DND-41 (cell line): Measurements from ENCODE around the gene WDR7.

ENCODE experiments used
- CTCF ChIP-seq: IDR thresholded peaks from 2 replicates; pipeline ENCODE4 v1.5.1; 2012; ENCODE audit warnings: borderline replicate concordance, low read length, moderate library complexity, mild to moderate bottlenecking; ENCODE audit not compliant: poor library complexity, severe bottlenecking; ENCODE audit errors: extremely low read depth
- EZH2 ChIP-seq: IDR thresholded peaks from 3 replicates; pipeline ENCODE4 v1.6.1; 2012; ENCODE audit warnings: borderline replicate concordance, low read depth, mild to moderate bottlenecking, moderate library complexity, low read length, inconsistent platforms; ENCODE audit not compliant: severe bottlenecking

GRCh38 chr18:57080479-57080878, 429.3 kb downstream of the WDR7 start:
- TF ChIP-seq CTCF: no peak
- TF ChIP-seq EZH2: no peak
